Memory B cell (primary cell): ENCODE results near the gene SRPK2.
A peak's percentile ranks its signal among the peaks of the same experiment; 100 is the strongest.

ENCODE experiments used
- ATAC-seq: fragments of 150-1000 bp; cut with Tn5 transposase; 2 replicates; pipeline ENCODE4 v1.10.0; 2021; ENCODE audit warnings: low read depth, mild to moderate bottlenecking, moderate library complexity
- DNase-seq, 2 donors: peaks; one replicate each; pipeline ENCODE4 v3.0.0; 2022; ENCODE audit warnings: low spot score in 2 of 2
- H3K27ac Mint-ChIP-seq: one replicate; pipeline ENCODE4 v1.8.0; 2022; ENCODE audit warnings: mild to moderate bottlenecking, moderate library complexity, mixed read lengths
- H3K27me3 Mint-ChIP-seq: one replicate; pipeline ENCODE4 v1.8.0; 2022; ENCODE audit warnings: mixed read lengths
- H3K36me3 Mint-ChIP-seq: one replicate; pipeline ENCODE4 v1.8.0; 2022; ENCODE audit warnings: mild to moderate bottlenecking, mixed read lengths
- H3K4me1 Mint-ChIP-seq: one replicate; pipeline ENCODE4 v1.8.0; 2022; ENCODE audit warnings: mixed read lengths
- H3K4me3 Mint-ChIP-seq: one replicate; pipeline ENCODE4 v1.8.0; 2022; ENCODE audit warnings: mild to moderate bottlenecking, moderate library complexity, mixed read lengths
- H3K9me3 Mint-ChIP-seq: one replicate; pipeline ENCODE4 v1.8.0; 2022; ENCODE audit warnings: mixed read lengths

Gene SRPK2

DNA sequence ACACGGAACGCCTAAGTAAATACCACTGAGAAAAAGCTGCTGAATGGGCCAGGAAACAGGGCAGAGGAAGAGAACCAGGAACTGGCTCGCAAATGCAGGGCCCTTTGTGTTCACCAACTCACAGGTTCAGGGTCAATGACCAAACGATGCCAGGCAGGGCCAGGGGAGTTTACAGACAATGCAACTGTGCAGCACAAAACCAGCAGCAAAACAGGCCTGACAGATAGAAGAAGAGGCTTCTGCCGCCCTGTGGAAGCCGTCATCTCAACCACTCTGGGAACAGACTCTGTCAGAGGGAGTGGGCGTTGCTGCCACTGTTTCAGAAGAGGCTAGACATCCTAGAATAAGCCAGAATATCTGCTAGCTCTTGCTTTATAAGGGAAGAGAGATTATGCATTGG, 256.8 kb downstream of the SRPK2 start:
- Mint-ChIP-seq H3K27ac (peak overlapping the region; percentile 32), H3K9me3 (no peaks in the 10 kb centered on the region), H3K27me3 (no peaks in the 10 kb centered on the region), H3K4me3 (no peak overlapping the region), H3K4me1 (peaks cover 13% of the 10 kb centered on the region), H3K36me3 (peaks cover 19% of the 10 kb centered on the region)
- ATAC-seq (no peak), DNase-seq (no peak)

DNA sequence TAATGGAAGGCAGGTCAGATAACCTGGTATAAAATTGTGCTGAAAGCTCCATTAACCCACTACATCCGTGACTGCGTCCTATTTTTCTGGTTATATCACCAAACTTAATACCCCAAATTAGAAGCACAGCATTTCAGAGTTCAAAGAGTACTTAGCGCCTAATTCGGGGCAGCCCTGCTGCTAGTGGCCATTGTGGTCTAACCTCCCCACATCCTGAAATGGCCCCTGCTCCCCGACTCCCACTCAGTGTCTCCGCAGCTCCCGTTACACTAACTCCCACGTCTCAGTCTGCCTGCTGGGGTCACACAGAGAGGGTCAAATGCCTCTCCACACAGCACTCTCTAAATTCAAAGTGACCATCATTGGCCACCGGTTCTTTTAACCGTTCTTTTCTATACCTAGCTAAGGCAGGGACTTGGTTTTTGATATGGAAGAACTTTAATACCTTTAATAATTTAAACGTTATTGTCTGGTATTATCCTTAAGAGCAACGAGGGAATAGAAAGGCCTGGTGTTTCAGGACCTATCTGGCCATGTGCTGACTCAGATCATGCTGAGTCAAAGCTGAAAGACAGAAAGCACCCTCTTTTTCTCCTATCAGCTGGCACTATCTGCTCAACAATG, 257.6 kb downstream of the SRPK2 start:
- ATAC-seq (no peak), DNase-seq (no peak)

DNA sequence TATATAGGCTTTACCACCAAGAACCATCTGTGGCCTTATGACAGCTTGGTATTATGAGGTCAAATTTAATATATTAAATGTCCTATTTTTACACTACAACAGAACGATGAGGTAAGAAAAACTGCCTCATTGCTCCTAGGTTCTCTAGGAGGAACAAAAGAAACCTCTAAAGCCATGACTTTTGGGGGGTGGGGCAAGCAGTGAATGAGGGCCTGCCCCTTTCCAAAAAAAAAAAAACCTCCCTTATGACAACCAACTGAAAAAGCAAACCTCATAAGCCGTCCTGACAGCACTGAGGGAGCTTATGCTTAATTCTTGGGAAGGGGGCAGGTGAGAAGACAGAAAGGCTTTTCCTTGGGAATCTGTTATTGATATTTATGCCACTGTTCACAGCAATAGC, 258.1 kb downstream of the SRPK2 start:
- H3K27ac Mint-ChIP-seq: no peak overlapping the region

More for the DNA sequence above, 257.6 kb downstream of the SRPK2 start:
- Mint-ChIP-seq H3K36me3 (peaks cover 16% of the 10 kb centered on the region), H3K9me3 (no peaks in the 10 kb centered on the region), H3K4me3 (no peak overlapping the region), H3K27ac (peak overlapping the region; percentile 26), H3K4me1 (peaks cover 9% of the 10 kb centered on the region), H3K27me3 (no peaks in the 10 kb centered on the region)

DNA sequence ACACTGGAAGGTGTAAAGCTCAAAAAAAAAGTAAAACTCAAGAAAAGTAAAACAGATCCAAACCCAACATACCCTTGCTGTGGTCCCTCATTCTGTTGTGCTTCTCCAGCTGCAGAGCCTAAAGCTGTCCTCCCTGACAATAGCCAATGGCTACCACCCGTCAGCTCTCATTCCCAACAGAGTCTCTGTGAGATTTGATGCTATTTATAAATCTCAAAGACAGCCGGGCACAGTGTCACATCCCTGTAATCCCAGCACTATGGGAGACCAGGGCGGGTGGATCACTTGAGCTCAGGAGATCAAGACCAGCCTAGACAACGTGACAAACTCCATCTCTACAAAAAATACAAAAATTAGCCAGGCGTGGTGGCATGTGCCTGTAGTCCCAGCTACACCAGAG, 258.7 kb downstream of the SRPK2 start:
- H3K27me3 Mint-ChIP-seq: no peaks in the 10 kb centered on the region
- peak overlapping the region; percentile 75 for H3K27ac Mint-ChIP-seq
- H3K36me3 Mint-ChIP-seq: peaks cover 23% of the 10 kb centered on the region
- H3K4me1 Mint-ChIP-seq: peaks cover 9% of the 10 kb centered on the region
- DNase-seq: no peak
- H3K4me3 Mint-ChIP-seq: no peak overlapping the region
- no peak for ATAC-seq
- H3K9me3 Mint-ChIP-seq: no peaks in the 10 kb centered on the region

More for the DNA sequence above, 258.1 kb downstream of the SRPK2 start:
- H3K4me3 Mint-ChIP-seq: no peak overlapping the region
- no peak for ATAC-seq
- peaks cover 9% of the 10 kb centered on the region for H3K4me1 Mint-ChIP-seq
- H3K9me3 Mint-ChIP-seq: no peaks in the 10 kb centered on the region
- H3K36me3 Mint-ChIP-seq: peaks cover 20% of the 10 kb centered on the region
- no peak for DNase-seq
- no peaks in the 10 kb centered on the region for H3K27me3 Mint-ChIP-seq

DNA sequence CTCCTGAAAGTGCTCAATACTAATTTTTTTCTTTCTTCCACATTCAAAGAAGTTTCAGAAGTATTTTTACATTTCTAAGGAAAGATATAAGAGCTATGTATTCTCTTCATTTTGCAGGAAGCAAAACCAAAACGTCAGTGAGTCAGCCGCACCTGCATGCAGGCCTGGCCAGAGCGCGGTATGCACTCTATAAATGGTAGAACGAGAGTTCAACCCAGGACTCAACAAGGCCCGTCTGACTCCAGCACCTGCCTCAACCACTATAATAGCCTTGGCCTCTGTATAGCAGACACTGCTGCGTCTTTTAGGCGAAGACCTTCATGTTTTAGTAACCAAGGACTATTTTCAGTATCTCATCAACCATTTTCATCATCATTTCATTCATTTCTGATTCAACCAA, 261.5 kb downstream of the SRPK2 start:
- Mint-ChIP-seq H3K27me3 (no peaks in the 10 kb centered on the region), H3K9me3 (no peaks in the 10 kb centered on the region), H3K4me1 (peaks cover 4% of the 10 kb centered on the region), H3K4me3 (no peak overlapping the region), H3K36me3 (peaks cover 26% of the 10 kb centered on the region), H3K27ac (no peak overlapping the region)
- ATAC-seq: no peak
- no peak for DNase-seq

- H3K27me3 Mint-ChIP-seq: no peaks in the 10 kb centered on the region
- peak overlapping the region; percentile 55 for H3K27ac Mint-ChIP-seq
- peaks cover 4% of the 10 kb centered on the region for H3K4me1 Mint-ChIP-seq
- no peaks in the 10 kb centered on the region for H3K9me3 Mint-ChIP-seq
- no peak overlapping the region for H3K4me3 Mint-ChIP-seq
- H3K36me3 Mint-ChIP-seq: peaks cover 26% of the 10 kb centered on the region
- ATAC-seq (no peak), DNase-seq (no peak)
Observed at GRCh38 chr7:105126436-105126975, 262.2 kb downstream of the SRPK2 start.

DNA sequence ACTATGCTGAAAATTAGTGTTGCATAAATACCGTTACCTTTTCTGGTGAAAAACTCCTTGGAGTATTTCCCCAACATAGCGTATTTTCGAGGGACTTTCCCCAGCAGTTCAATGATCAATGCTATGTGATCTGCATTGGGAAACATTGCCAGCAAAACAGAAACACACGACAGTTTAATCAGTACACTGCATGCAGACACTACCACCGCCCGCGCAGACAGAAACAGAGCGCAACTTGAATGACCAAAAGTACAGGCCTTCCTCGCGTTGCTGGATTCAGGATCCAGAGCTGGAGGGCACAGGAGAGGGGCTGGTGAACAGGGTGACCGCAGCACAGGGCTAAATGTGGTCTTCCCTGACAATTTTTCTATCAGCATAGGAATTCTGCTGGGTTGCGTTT, 263.0 kb downstream of the SRPK2 start:
- Mint-ChIP-seq H3K4me1 (peaks cover 2% of the 10 kb centered on the region), H3K4me3 (no peak overlapping the region), H3K27ac (peak overlapping the region; percentile 55), H3K36me3 (peaks cover 31% of the 10 kb centered on the region), H3K9me3 (no peaks in the 10 kb centered on the region), H3K27me3 (no peaks in the 10 kb centered on the region)
- DNase-seq (no peak), ATAC-seq (no peak)

DNA sequence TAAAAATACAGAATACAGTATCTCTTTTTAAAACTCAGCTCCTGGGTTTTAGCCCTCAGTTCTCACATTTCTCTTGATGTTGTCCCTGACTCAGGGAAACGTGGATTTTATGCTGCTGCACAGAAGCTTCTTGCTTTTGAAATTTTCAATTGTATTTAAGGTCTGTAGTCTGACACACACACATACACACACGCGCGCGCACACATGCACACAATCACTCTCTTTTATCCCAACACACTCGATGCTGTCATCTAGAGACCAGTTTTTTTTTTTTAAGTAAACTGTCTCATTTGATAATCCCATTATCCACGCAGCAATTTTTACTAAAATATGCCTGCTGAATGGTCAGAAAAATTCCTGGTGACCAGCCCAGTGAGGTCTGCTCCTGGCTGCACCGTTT, 266.1 kb downstream of the SRPK2 start:
- H3K4me3 Mint-ChIP-seq: no peak overlapping the region
- DNase-seq (no peak), ATAC-seq (no peak)
- peaks cover 28% of the 10 kb centered on the region for H3K36me3 Mint-ChIP-seq
- H3K4me1 Mint-ChIP-seq: peaks cover 7% of the 10 kb centered on the region
- no peaks in the 10 kb centered on the region for H3K9me3 Mint-ChIP-seq
- H3K27ac Mint-ChIP-seq: peak overlapping the region; percentile 47
- H3K27me3 Mint-ChIP-seq: no peaks in the 10 kb centered on the region

GRCh38 chr7:105118612-105119600, 269.8 kb downstream of the SRPK2 start:
- Mint-ChIP-seq H3K4me1 (peaks cover 7% of the 10 kb centered on the region), H3K27ac (peak overlapping the region; percentile 68), H3K27me3 (no peaks in the 10 kb centered on the region), H3K4me3 (peak overlapping the region; percentile 34), H3K36me3 (peaks cover 23% of the 10 kb centered on the region), H3K9me3 (no peaks in the 10 kb centered on the region)
- ATAC-seq (peak; percentile 59), DNase-seq (no peak)

- no peak for ATAC-seq
- no peak overlapping the region for H3K4me3 Mint-ChIP-seq
Observed at GRCh38 chr7:105112440-105113418, 276.0 kb downstream of the SRPK2 start.

GRCh38 chr7:105107458-105107857, 281.3 kb downstream of the SRPK2 start:
- H3K27ac Mint-ChIP-seq: no peak overlapping the region
- ATAC-seq (no peak), DNase-seq (no peak)
- H3K36me3 Mint-ChIP-seq: peaks cover 23% of the 10 kb centered on the region
- H3K4me3 Mint-ChIP-seq: no peak overlapping the region
- H3K4me1 Mint-ChIP-seq: peaks cover 2% of the 10 kb centered on the region
- no peaks in the 10 kb centered on the region for H3K9me3 Mint-ChIP-seq
- H3K27me3 Mint-ChIP-seq: no peaks in the 10 kb centered on the region

More at GRCh38 chr7:105112440-105113418, 276.0 kb downstream of the SRPK2 start:
- Mint-ChIP-seq H3K4me1 (peaks cover 5% of the 10 kb centered on the region), H3K27ac (peak overlapping the region; percentile 90), H3K9me3 (no peaks in the 10 kb centered on the region), H3K27me3 (no peaks in the 10 kb centered on the region), H3K36me3 (peaks cover 31% of the 10 kb centered on the region)
- DNase-seq: no peak

DNA sequence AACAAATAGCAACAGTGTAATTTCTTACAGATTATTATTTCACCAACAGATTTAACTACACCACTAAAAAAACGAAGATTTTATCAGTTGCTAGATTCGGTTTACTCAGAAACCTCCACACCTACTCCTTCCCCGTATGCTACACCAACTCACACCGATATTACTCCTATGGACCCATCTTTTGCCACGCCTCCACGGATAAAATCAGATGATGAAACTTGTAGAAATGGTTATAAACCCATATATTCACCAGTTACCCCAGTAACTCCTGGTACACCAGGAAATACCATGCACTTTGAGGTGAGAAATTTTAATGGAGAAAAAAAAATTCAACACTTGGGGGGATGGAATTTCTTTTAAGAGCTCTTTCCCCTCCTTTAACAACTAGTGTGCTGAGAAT, 282.2 kb downstream of the SRPK2 start:
- no peak overlapping the region for H3K4me3 Mint-ChIP-seq
- DNase-seq: no peak
- peaks cover 15% of the 10 kb centered on the region for H3K36me3 Mint-ChIP-seq
- ATAC-seq: no peak
- H3K27me3 Mint-ChIP-seq: no peaks in the 10 kb centered on the region
- H3K4me1 Mint-ChIP-seq: no peaks in the 10 kb centered on the region
- peak overlapping the region; percentile 36 for H3K27ac Mint-ChIP-seq
- H3K9me3 Mint-ChIP-seq: no peaks in the 10 kb centered on the region

DNA sequence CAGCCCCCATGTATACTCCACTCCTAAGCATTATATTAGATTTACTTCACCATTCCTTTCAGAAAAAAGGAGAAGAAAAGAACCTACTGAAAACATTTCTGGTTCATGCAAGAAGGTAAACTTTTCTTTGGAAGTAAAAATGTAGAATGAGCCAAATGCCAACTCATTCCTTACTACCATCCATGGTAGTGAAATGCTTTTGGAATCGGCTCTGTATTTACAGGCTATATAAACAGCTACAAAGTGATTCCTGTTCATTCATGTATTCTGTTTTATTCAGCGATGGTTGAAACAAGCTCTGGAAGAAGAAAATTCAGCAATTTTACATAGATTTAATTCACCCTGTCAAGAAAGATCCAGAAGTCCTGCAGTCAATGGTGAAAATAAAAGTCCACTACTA, 283.1 kb downstream of the SRPK2 start:
- Mint-ChIP-seq H3K27ac (no peak overlapping the region), H3K4me1 (no peaks in the 10 kb centered on the region), H3K9me3 (no peaks in the 10 kb centered on the region), H3K4me3 (no peak overlapping the region), H3K27me3 (no peaks in the 10 kb centered on the region), H3K36me3 (peaks cover 13% of the 10 kb centered on the region)
- ATAC-seq: no peak
- DNase-seq: no peak
